ENCODE measurements around the gene COL8A2. TPM values are rescaled to one million over a fixed set of nuclear protein-coding genes. Genes with fewer than 3 reads are reported as not detected.

Gene COL8A2
- under 1 TPM; 0.05 to 0.06 TPM for total RNA-seq
- polyA plus RNA-seq (2013, experiment 1 of 2) = 0.75 TPM
- 0.69 TPM for polyA plus RNA-seq (2013, experiment 2 of 2)
- 0 to 2.9 (median 0.11) reads per million in 172 experiments for total RNA-seq

DNA sequence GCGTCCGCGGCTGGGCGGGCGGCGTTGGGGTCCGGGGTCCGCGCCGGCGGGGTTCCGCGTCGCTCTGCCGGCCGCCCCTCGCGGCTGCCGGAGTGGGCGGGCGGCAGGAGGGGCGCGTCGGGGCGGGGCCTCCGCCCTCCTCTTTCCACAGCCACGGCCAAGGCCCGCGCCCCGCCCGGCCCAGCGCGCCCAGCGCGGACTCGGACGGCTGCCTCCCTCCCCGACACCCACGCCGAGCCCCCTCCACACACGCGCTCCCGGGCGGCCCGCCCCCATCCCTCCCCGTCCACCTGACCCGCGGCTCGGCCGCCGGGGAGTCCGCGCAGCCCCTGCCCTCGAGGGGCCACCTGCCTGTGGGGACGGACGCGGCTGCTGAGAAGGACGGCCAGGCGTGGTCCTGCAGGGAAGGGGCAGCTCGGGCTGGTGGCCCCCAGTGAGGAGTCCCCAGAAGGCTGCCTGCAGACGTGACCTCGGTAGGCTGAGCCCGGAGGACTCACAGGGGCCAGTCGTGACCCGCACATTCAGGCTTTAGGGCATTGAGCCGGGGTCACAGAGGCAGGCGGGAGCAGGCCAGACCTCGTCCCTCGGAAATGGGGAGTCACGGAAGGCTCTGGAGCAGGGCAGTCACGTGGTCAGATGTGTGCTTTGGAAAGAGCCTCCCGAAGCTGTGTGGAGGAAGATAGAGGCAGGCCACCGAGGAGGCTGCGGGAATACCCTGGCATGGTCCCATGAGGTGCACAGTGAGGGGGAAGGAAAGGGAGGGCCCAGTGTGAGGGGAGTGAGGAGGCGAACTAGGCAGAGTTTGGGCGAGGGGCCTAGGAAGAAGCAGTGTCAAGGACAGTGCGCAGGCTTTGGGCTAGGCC, at the start of gene COL8A2:
Gene COL8A2, minus strand, starts transcription at position 94 of the 863 bp plus-strand sequence. CDS start 24,980 bp downstream, outside the sequence.
- peak; percentile 39 for ATAC-seq (ENCODE audit: poor library complexity)
- peak within 1 kb of the TSS; percentile 57 for H3K4me3 Mint-ChIP-seq
- H3K36me3 Mint-ChIP-seq (ENCODE audit: low read depth) = no peaks in the 10 kb centered on the region

DNA sequence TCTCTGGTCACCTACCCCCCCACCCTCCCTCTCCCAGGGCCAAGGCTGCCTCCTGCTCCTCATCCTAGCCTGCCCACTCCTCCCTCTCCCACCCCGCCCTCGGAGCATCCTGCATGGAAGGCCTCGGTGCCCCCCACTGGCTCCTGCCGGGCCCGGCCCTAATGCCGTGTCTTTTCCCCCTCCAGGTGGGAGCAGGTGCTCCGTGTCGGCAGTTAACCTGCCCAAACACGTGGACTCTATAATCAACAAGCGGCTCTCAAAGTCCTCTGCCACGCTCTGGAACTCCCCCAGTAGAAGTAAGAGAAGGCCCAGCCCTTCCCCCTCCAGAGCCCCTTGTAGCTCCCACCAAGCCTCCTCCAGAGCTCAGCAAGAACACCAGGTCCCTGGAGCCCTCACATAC, 49.7 kb upstream of the COL8A2 start:
- POLR2A ChIA-PET = interaction anchor here (1.2 to 1.6 kb wide), 2 partner anchors 12 to 16 kb away, joined by 3 to 4 read pairs; no protein-coding TSS in a partner anchor
- DNase-seq = no peak

More for the DNA sequence above, at the start of gene COL8A2:
- Histone ChIP-seq H3K27ac (ENCODE audit: low read depth in 1 of 2, low read length in 2 of 2) (no peak within 1 kb of the TSS), H3K36me3 (ENCODE audit: insufficient read depth, low read length) (no peaks in the 10 kb centered on the region), H3K27me3 (ENCODE audit: control insufficient read depth in 1 of 2, insufficient read depth in 2 of 2, low read length in 2 of 2) (peaks cover 19 to 24% of the 10 kb centered on the region in 2 experiments), H3K4me1 (ENCODE audit: insufficient read depth, low read length) (peaks cover 16% of the 10 kb centered on the region), H3K9me3 (ENCODE audit: control insufficient read depth in 1 of 2, insufficient read depth in 1 of 2, low read length in 2 of 2) (peaks cover 0 to 3% of the 10 kb centered on the region in 2 experiments), H3K4me3 (ENCODE audit: low read length) (no peak within 1 kb of the TSS)
- Mint-ChIP-seq H3K27ac (no peak within 1 kb of the TSS), H3K9me3 (no peaks in the 10 kb centered on the region), H3K4me1 (ENCODE audit: low read depth) (peaks cover 27% of the 10 kb centered on the region), H3K27me3 (peaks cover 44% of the 10 kb centered on the region)
- TF ChIP-seq, protein P1, sequence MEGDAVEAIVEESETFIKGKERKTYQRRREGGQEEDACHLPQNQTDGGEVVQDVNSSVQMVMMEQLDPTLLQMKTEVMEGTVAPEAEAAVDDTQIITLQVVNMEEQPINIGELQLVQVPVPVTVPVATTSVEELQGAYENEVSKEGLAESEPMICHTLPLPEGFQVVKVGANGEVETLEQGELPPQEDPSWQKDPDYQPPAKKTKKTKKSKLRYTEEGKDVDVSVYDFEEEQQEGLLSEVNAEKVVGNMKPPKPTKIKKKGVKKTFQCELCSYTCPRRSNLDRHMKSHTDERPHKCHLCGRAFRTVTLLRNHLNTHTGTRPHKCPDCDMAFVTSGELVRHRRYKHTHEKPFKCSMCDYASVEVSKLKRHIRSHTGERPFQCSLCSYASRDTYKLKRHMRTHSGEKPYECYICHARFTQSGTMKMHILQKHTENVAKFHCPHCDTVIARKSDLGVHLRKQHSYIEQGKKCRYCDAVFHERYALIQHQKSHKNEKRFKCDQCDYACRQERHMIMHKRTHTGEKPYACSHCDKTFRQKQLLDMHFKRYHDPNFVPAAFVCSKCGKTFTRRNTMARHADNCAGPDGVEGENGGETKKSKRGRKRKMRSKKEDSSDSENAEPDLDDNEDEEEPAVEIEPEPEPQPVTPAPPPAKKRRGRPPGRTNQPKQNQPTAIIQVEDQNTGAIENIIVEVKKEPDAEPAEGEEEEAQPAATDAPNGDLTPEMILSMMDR (IDR thresholded peaks at IDR 0.05) = no peak
- POLR2A ChIA-PET = no interaction called here
- intact Hi-C loops (cut with DNase I, micrococcal nuclease) = no loop called here
- CTCF ChIA-PET = no interaction called here
- DNase-seq = no peak

DNA sequence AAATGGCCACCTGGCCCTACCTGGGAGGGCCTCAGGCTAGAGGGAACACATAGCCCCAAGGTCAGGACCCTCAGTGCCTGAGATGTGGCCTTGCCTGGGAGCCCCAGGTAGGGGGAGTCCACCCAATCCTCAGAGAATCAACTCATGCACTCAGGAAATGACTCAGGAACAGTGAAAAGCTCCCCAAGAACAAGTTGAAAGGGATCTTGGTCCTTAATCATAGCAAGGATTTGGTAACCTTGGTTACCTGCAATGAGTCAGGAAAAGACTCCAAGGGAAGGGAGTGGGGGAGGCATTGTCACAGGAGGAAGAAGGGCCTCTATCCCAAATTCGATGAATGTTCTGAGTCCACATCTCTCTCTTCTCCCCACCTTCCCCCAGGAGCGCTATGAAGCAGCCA, 48.0 kb upstream of the COL8A2 start:
- POLR2A ChIA-PET = interaction anchor here (2.2 kb wide), 1 partner anchor 11 kb away, joined by 12 read pairs; no protein-coding TSS in a partner anchor
- no peak for ATAC-seq (ENCODE audit: poor library complexity)

More for the DNA sequence above, 49.7 kb upstream of the COL8A2 start:
- H3K9me3 Mint-ChIP-seq = no peaks in the 10 kb centered on the region
- H3K36me3 Mint-ChIP-seq (ENCODE audit: low read depth) = peaks cover 86% of the 10 kb centered on the region
- H3K27me3 Mint-ChIP-seq = no peaks in the 10 kb centered on the region
- no peak for ATAC-seq (ENCODE audit: poor library complexity)
- Histone ChIP-seq H3K27ac (ENCODE audit: low read depth in 1 of 2, low read length in 2 of 2) (peak overlapping the region in 1 of 2 donors; percentile 14), H3K4me1 (ENCODE audit: insufficient read depth, low read length) (peaks cover 7% of the 10 kb centered on the region), H3K27me3 (ENCODE audit: control insufficient read depth in 1 of 2, insufficient read depth in 2 of 2, low read length in 2 of 2) (no peaks in the 10 kb centered on the region), H3K4me3 (ENCODE audit: low read length) (no peak overlapping the region), H3K9me3 (ENCODE audit: control insufficient read depth in 1 of 2, insufficient read depth in 1 of 2, low read length in 2 of 2) (no peaks in the 10 kb centered on the region), H3K36me3 (ENCODE audit: insufficient read depth, low read length) (peaks cover 94% of the 10 kb centered on the region)
- CTCF ChIA-PET = no interaction called here
- peak overlapping the region; percentile 9 for H3K27ac Mint-ChIP-seq
- peaks cover 16% of the 10 kb centered on the region for H3K4me1 Mint-ChIP-seq (ENCODE audit: low read depth)
- H3K4me3 Mint-ChIP-seq = no peak overlapping the region
- intact Hi-C loops (cut with DNase I, micrococcal nuclease) = no loop called here
- TF ChIP-seq, protein P1 (IDR thresholded peaks at IDR 0.05) = no peak

More for the DNA sequence above, 48.0 kb upstream of the COL8A2 start:
- no peaks in the 10 kb centered on the region for H3K9me3 ChIP-seq (ENCODE audit: control insufficient read depth in 1 of 2, insufficient read depth in 1 of 2, low read length in 2 of 2)
- H3K4me3 ChIP-seq (ENCODE audit: low read length) = no peak overlapping the region
- intact Hi-C loops (cut with DNase I, micrococcal nuclease) = no loop called here
- H3K27ac ChIP-seq (ENCODE audit: low read depth in 1 of 2, low read length in 2 of 2) = no peak overlapping the region
- H3K27me3 ChIP-seq (ENCODE audit: control insufficient read depth in 1 of 2, insufficient read depth in 2 of 2, low read length in 2 of 2) = no peaks in the 10 kb centered on the region
- Mint-ChIP-seq H3K4me1 (ENCODE audit: low read depth) (peaks cover 24% of the 10 kb centered on the region), H3K27ac (peak overlapping the region; percentile 51), H3K27me3 (no peaks in the 10 kb centered on the region), H3K9me3 (no peaks in the 10 kb centered on the region), H3K36me3 (ENCODE audit: low read depth) (peaks cover 80% of the 10 kb centered on the region), H3K4me3 (no peak overlapping the region)
- CTCF ChIA-PET = interaction anchor here (1.2 kb wide), 1 partner anchor 15 kb away, joined by 4 read pairs; no protein-coding TSS in a partner anchor
- peaks cover 15% of the 10 kb centered on the region for H3K4me1 ChIP-seq (ENCODE audit: insufficient read depth, low read length)
- peaks cover 85% of the 10 kb centered on the region for H3K36me3 ChIP-seq (ENCODE audit: insufficient read depth, low read length)
- no peak for DNase-seq
- TF ChIP-seq, protein P1 (IDR thresholded peaks at IDR 0.05) = no peak

All from CD4-positive, alpha-beta T cell (primary cell).